Hepatocyte (in vitro differentiated cells): Measurements from ENCODE around the gene GRPR. TPM values are rescaled to one million over a fixed set of nuclear protein-coding genes. Genes with fewer than 3 reads are reported as not detected.
A peak's percentile ranks its signal among the peaks of the same experiment; 100 is the strongest.

Experiments used
- DNase-seq: peaks from one replicate; pipeline ENCODE4 v3.0.0-alpha.2; 2016; ENCODE audit warnings: low spot score
- H2AFZ ChIP-seq: fragments of 200-600 bp; sonication (generic); 2 replicates; pipeline ENCODE4 v1.6.0; 2016; ENCODE audit warnings: antibody characterized with exemption, mild to moderate bottlenecking
- H3K27ac ChIP-seq: fragments of 200-600 bp; sonication (generic); 2 replicates; pipeline ENCODE4 v1.5.1; 2016; ENCODE audit warnings: mild to moderate bottlenecking
- H3K27me3 ChIP-seq: fragments of 200-600 bp; sonication (generic); 2 replicates; pipeline ENCODE4 v1.6.1; 2016
- H3K36me3 ChIP-seq: fragments of 200-600 bp; sonication (generic); replicated peaks from 2 replicates; pipeline ENCODE4 v1.5.1; 2016; ENCODE audit warnings: low read depth; ENCODE audit not compliant: insufficient read depth
- H3K4me1 ChIP-seq: fragments of 200-600 bp; sonication (generic); 2 replicates; pipeline ENCODE4 v1.5.1; 2016; ENCODE audit warnings: mild to moderate bottlenecking, moderate library complexity; ENCODE audit not compliant: insufficient read depth
- H3K4me2 ChIP-seq: fragments of 200-600 bp; sonication (generic); 2 replicates; pipeline ENCODE4 v1.6.0; 2016
- H3K4me3 ChIP-seq: fragments of 200-600 bp; sonication (generic); 2 replicates; pipeline ENCODE4 v1.5.1; 2016; ENCODE audit warnings: mild to moderate bottlenecking
- H3K79me2 ChIP-seq: fragments of 200-600 bp; sonication (generic); 2 replicates; pipeline ENCODE4 v1.6.0; 2017; ENCODE audit warnings: mild to moderate bottlenecking
- H3K9me2 ChIP-seq: fragments of 200-600 bp; sonication (generic); replicated peaks from 2 replicates; pipeline ENCODE4 v1.6.0; 2017; ENCODE audit warnings: mild to moderate bottlenecking; ENCODE audit not compliant: insufficient read depth
- H3K9me3 ChIP-seq: fragments of 200-600 bp; sonication (generic); 2 replicates; pipeline ENCODE4 v1.5.1; 2016; ENCODE audit warnings: low read depth, mild to moderate bottlenecking
- H4K20me1 ChIP-seq: fragments of 200-600 bp; sonication (generic); 2 replicates; pipeline ENCODE4 v1.6.0; 2016; ENCODE audit warnings: mild to moderate bottlenecking; ENCODE audit not compliant: insufficient read depth, poor library complexity, severe bottlenecking
- EZH2 ChIP-seq: fragments of 200-600 bp; sonication (generic); IDR thresholded peaks from 2 replicates; pipeline ENCODE4 v1.6.1; 2016; ENCODE audit warnings: antibody characterized with exemption, mild to moderate bottlenecking, borderline replicate concordance
- EZH2phosphoT487 ChIP-seq: fragments of 200-600 bp; sonication (generic); IDR thresholded peaks from one replicate; pipeline ENCODE4 v1.6.1; 2018; ENCODE audit warnings: antibody characterized with exemption, mild to moderate bottlenecking, low read depth, moderate library complexity; ENCODE audit not compliant: unreplicated experiment, severe bottlenecking
- WGBS: methylation state at CpG from one replicate; pipeline ENCODE4 v1.1.6; 2016; ENCODE audit warnings: low lambda C conversion rate; ENCODE audit errors: missing lambda C conversion rate; 5-methylcytosine and 5-hydroxymethylcytosine counted together
- polyA plus RNA-seq: library from polyadenylated mRNA; unstranded; fragments of >200 nt; fragmentation: Nextera tagmentation; extraction: Ambion mirVana; gene quantifications from 2 replicates; pipeline ENCODE4 v1.2.1, GENCODE V29; 2016
- total RNA-seq: library from RNA; depleted of rRNA; stranded (reverse); fragments of >200 nt; gene quantifications from 2 replicates; pipeline ENCODE4 v1.2.3, GENCODE V29; 2014
- TF ChIP-seq, protein P1 (sequence below): fragments of 200-600 bp; sonication (generic); IDR thresholded peaks from 2 replicates; pipeline ENCODE4 v1.5.1; 2016; ENCODE audit warnings: antibody characterized with exemption, mild to moderate bottlenecking; ENCODE audit not compliant: poor library complexity

GRPR gene
- total and polyA plus RNA-seq, 2 experiments from 2014 or later = 3.7 to 3.8 TPM

- Histone ChIP-seq H3K79me2 (no peaks in the 10 kb centered on the region), H3K36me3 (no peaks in the 10 kb centered on the region), H3K27ac (peak overlapping the region; percentile 23), H3K9me3 (no peaks in the 10 kb centered on the region), H3K27me3 (no peaks in the 10 kb centered on the region), H2AFZ (peak overlapping the region; percentile 9), H3K9me2 (no peaks in the 10 kb centered on the region), H3K4me1 (peaks cover 8% of the 10 kb centered on the region), H4K20me1 (no peaks in the 10 kb centered on the region), H3K4me2 (peak overlapping the region; percentile 66), H3K4me3 (no peak overlapping the region)
- TF ChIP-seq, protein P1, sequence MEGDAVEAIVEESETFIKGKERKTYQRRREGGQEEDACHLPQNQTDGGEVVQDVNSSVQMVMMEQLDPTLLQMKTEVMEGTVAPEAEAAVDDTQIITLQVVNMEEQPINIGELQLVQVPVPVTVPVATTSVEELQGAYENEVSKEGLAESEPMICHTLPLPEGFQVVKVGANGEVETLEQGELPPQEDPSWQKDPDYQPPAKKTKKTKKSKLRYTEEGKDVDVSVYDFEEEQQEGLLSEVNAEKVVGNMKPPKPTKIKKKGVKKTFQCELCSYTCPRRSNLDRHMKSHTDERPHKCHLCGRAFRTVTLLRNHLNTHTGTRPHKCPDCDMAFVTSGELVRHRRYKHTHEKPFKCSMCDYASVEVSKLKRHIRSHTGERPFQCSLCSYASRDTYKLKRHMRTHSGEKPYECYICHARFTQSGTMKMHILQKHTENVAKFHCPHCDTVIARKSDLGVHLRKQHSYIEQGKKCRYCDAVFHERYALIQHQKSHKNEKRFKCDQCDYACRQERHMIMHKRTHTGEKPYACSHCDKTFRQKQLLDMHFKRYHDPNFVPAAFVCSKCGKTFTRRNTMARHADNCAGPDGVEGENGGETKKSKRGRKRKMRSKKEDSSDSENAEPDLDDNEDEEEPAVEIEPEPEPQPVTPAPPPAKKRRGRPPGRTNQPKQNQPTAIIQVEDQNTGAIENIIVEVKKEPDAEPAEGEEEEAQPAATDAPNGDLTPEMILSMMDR = no peak
- TF ChIP-seq EZH2 = no peak
- TF ChIP-seq EZH2phosphoT487 = peak; percentile 79
- whole genome bisulfite sequencing = 3% methylated on average over 5 of the region's 5 CpGs
- DNase-seq = peak; percentile 9
Observed at GRCh38 chrX:16125520-16126149, 2.3 kb downstream of the GRPR start.

DNA sequence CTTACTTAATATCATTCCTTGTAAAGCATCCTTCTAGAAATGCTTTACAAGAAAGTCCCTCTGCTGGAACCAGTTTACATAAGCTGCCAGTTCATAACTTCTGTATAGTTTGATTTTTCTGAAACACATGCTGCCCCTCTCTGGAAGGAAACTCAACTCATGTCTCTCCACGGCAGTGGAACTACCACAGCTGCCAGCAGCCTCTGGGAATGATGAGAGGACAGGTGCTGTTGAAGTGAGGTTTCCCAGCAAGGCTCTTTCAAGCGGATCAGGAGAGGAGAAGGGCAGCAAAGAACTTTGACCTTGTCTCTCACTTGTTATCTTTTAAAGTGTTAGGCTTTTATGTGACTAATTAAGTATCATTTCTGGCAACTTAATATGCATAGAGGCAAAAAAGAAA lies 7.3 kb downstream of the GRPR start:
- DNase-seq = no peak
- no peaks in the 10 kb centered on the region for H4K20me1 ChIP-seq
- H3K79me2 ChIP-seq = no peaks in the 10 kb centered on the region
- H3K4me1 ChIP-seq = peaks cover 6% of the 10 kb centered on the region
- TF ChIP-seq, protein P1 = peak; percentile 4
- TF ChIP-seq EZH2phosphoT487 (no peak), EZH2 (no peak)
- H3K9me2 ChIP-seq = no peaks in the 10 kb centered on the region
- no peak overlapping the region for H2AFZ ChIP-seq
- H3K9me3 ChIP-seq = no peaks in the 10 kb centered on the region
- H3K27me3 ChIP-seq = no peaks in the 10 kb centered on the region
- no peaks in the 10 kb centered on the region for H3K36me3 ChIP-seq
- H3K4me3 ChIP-seq = no peak overlapping the region
- no peak overlapping the region for H3K27ac ChIP-seq
- no peak overlapping the region for H3K4me2 ChIP-seq
- 43% methylated on average over 2 of the region's 2 CpGs for WGBS

DNA sequence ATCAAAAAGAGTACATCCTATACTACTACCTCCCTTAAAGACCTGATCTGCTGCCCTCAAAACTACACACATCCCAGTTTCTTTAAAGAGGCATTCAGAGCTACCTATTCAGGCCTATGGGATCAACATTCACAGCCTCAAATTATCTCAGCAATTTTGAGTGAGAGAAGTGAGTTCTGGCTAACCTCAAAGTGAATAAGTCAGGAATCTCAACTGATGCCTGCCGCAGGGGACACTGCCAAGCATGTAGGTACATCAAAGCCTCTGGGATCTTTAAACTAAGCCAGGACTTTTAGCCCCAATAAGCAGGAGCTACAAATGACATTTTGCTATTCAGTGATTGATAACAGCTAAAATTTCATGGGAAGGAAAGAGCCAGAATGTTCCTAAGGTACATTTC lies 11.6 kb downstream of the GRPR start:
- H3K27me3 ChIP-seq = no peaks in the 10 kb centered on the region
- no peaks in the 10 kb centered on the region for H3K79me2 ChIP-seq
- no peak overlapping the region for H2AFZ ChIP-seq
- DNase-seq = no peak
- TF ChIP-seq EZH2phosphoT487 (no peak), EZH2 (no peak)
- TF ChIP-seq, protein P1 = no peak
- WGBS = 48% methylated on average over 1 of the region's 1 CpG
- H3K9me3 ChIP-seq = no peaks in the 10 kb centered on the region
- no peak overlapping the region for H3K4me3 ChIP-seq
- no peaks in the 10 kb centered on the region for H3K36me3 ChIP-seq
- H3K27ac ChIP-seq = no peak overlapping the region
- H3K4me1 ChIP-seq = no peaks in the 10 kb centered on the region
- peak overlapping the region; percentile 4 for H3K4me2 ChIP-seq
- no peaks in the 10 kb centered on the region for H4K20me1 ChIP-seq
- no peaks in the 10 kb centered on the region for H3K9me2 ChIP-seq

GRCh38 chrX:16136080-16136479 lies 12.7 kb downstream of the GRPR start:
- no peaks in the 10 kb centered on the region for H4K20me1 ChIP-seq
- H3K79me2 ChIP-seq = no peaks in the 10 kb centered on the region
- H3K9me2 ChIP-seq = no peaks in the 10 kb centered on the region
- H3K4me3 ChIP-seq = no peak overlapping the region
- H3K27me3 ChIP-seq = no peaks in the 10 kb centered on the region
- H3K4me1 ChIP-seq = no peaks in the 10 kb centered on the region
- WGBS = 73% methylated on average over 2 of the region's 2 CpGs
- no peaks in the 10 kb centered on the region for H3K9me3 ChIP-seq
- no peak for DNase-seq
- no peak overlapping the region for H3K4me2 ChIP-seq
- no peak overlapping the region for H3K27ac ChIP-seq
- H3K36me3 ChIP-seq = no peaks in the 10 kb centered on the region
- no peak overlapping the region for H2AFZ ChIP-seq
- TF ChIP-seq EZH2 (no peak), EZH2phosphoT487 (no peak)
- TF ChIP-seq, protein P1 = no peak
